ENCODE data around the gene PARP3. TPM values are rescaled to one million over a fixed set of nuclear protein-coding genes. Genes with fewer than 3 reads are reported as not detected.

PARP3 gene
- total RNA-seq, 1 experiment from 2014 or later = 17.5 TPM

DNA sequence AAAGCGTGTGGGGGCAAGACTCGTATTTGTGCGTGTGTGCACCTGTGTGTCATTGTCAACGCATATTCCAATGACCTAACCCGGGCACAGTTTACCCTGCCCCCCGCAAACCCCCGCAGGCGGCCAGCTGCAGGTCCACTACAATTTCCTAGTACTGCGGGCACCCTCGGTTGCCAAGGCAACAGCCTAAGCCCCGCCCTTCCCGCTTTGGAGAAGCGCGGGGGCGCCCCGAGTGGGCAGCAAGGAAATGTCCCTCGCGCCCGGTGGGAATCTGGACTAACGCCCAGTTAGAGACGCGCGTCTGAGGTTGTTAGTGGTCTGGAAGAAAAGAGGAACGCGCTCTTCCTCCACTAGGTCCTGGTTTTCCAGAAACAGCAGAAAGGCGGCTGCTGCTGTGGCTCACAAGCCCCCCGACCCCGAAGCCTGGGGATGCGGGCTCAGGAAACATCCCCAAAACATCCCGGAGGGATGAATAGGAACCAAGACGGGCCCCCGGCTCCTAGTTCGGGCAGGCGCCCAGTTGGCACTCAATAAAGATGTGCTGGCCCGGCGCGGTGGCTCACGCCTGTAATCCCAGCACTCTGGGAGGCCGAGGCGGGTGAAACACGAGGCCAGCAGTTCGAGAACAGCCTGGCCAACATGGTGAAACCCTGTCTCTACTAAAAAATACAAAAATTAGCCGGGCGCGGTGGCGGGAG lies 33.8 kb downstream of the PARP3 start:
- CTCF ChIA-PET = interaction anchor here (1.5 kb wide), 1 partner anchor 15 kb away, joined by 3 read pairs; no protein-coding TSS in a partner anchor

More for the DNA sequence above, 33.8 kb downstream of the PARP3 start:
- no peak for DNase-seq (ENCODE audit: low read depth, low spot score)
- peak; percentile 16; the same call in 1 of the 2 replicates for ATAC-seq
- RAD21 ChIA-PET (ENCODE audit: low non-redundant PET in 1 of 2, low total read pairs in 2 of 2, uncharacterized antibody in 2 of 2, unreplicated experiment in 2 of 2) = interaction anchor here in 1 of 2 experiments (0.9 kb wide), 1 partner anchor 33 kb away, joined by 4 read pairs; no protein-coding TSS in a partner anchor
- TSS peak; percentile 78 for BruUV-seq (replicated peaks)
- Histone ChIP-seq H3K36me3 (ENCODE audit: control insufficient read depth in 1 of 2, insufficient read depth in 2 of 2, low read length in 2 of 2) (peaks cover 3 to 8% of the 10 kb centered on the region in 2 experiments; a peak in 2 of 4 replicates), H3K27ac (ENCODE audit: low read depth, low read length) (no peak overlapping the region; the same call in 1 of the 2 replicates), H3K4me1 (ENCODE audit: control insufficient read depth in 1 of 2, insufficient read depth in 2 of 2, low read length in 2 of 2) (peaks cover 17 to 37% of the 10 kb centered on the region in 2 experiments), H3K79me2 (ENCODE audit: insufficient read depth, low read length) (peaks cover 32% of the 10 kb centered on the region), H2AFZ (ENCODE audit: low read depth, low read length, poor library complexity, severe bottlenecking) (no peak overlapping the region), H3K9ac (ENCODE audit: low read length) (peak overlapping the region; percentile 100), H3K27me3 (ENCODE audit: insufficient read depth, low read length) (no peaks in the 10 kb centered on the region), H3K9me3 (ENCODE audit: control insufficient read depth in 1 of 2, insufficient read depth in 1 of 2, low read depth in 1 of 2, low read length in 2 of 2) (no peaks in the 10 kb centered on the region), H3K9me2 (ENCODE audit: insufficient read depth) (no peaks in the 10 kb centered on the region), H4K20me1 (ENCODE audit: insufficient read depth) (no peaks in the 10 kb centered on the region), H3K4me2 (ENCODE audit: low read length) (peak overlapping the region; percentile 91), H3K4me3 (replicated peaks in 1 of 2; ENCODE audit: low read depth in 1 of 2, low read length in 2 of 2) (peak overlapping the region; percentile 93 to 99)
- POLR2A ChIA-PET = interaction anchor here (1.0 to 1.4 kb wide), 2 partner anchors 33 to 34 kb away, joined by 3 to 4 read pairs; partner anchors contain the start of genes PARP3 and RRP9
- intact Hi-C loops (cut with micrococcal nuclease) = no loop called here
- TF ChIP-seq, protein P1, sequence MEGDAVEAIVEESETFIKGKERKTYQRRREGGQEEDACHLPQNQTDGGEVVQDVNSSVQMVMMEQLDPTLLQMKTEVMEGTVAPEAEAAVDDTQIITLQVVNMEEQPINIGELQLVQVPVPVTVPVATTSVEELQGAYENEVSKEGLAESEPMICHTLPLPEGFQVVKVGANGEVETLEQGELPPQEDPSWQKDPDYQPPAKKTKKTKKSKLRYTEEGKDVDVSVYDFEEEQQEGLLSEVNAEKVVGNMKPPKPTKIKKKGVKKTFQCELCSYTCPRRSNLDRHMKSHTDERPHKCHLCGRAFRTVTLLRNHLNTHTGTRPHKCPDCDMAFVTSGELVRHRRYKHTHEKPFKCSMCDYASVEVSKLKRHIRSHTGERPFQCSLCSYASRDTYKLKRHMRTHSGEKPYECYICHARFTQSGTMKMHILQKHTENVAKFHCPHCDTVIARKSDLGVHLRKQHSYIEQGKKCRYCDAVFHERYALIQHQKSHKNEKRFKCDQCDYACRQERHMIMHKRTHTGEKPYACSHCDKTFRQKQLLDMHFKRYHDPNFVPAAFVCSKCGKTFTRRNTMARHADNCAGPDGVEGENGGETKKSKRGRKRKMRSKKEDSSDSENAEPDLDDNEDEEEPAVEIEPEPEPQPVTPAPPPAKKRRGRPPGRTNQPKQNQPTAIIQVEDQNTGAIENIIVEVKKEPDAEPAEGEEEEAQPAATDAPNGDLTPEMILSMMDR (IDR thresholded peaks at IDR 0.05 in 2 of 3, conservative IDR thresholded peaks at IDR 0.05 in 1 of 3; ENCODE audit: borderline replicate concordance in 1 of 3, insufficient read depth in 1 of 3, low read depth in 2 of 3, low read length in 2 of 3) = peak in 1 of 3 experiments; percentile 24; a peak in 2 of 6 replicates
- TF ChIP-seq, protein P2, sequence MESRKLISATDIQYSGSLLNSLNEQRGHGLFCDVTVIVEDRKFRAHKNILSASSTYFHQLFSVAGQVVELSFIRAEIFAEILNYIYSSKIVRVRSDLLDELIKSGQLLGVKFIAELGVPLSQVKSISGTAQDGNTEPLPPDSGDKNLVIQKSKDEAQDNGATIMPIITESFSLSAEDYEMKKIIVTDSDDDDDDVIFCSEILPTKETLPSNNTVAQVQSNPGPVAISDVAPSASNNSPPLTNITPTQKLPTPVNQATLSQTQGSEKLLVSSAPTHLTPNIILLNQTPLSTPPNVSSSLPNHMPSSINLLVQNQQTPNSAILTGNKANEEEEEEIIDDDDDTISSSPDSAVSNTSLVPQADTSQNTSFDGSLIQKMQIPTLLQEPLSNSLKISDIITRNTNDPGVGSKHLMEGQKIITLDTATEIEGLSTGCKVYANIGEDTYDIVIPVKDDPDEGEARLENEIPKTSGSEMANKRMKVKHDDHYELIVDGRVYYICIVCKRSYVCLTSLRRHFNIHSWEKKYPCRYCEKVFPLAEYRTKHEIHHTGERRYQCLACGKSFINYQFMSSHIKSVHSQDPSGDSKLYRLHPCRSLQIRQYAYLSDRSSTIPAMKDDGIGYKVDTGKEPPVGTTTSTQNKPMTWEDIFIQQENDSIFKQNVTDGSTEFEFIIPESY (IDR thresholded peaks at IDR 0.05; ENCODE audit: extremely low read depth, insufficient replicate concordance, low read length) = no peak
